GM13977 (cell line): ENCODE results near the gene GTF3C1.
A peak's percentile ranks its signal among the peaks of the same experiment; 100 is the strongest.

ENCODE experiments used
- DNase-seq: peaks from one replicate; pipeline ENCODE4 v3.0.0; 2012; ENCODE audit warnings: low spot score
- CTCF ChIP-seq: IDR thresholded peaks from 2 replicates; pipeline ENCODE4 v1.5.1; 2012; ENCODE audit warnings: mild to moderate bottlenecking, control low read depth; ENCODE audit not compliant: insufficient read depth; ENCODE audit errors: extremely low read depth, missing control alignments
- in situ Hi-C: fragments of 300-500 bp; cut with MboI; formaldehyde crosslinking; loops from one replicate; pipeline ENCODE4 v1.12.0; 2022; ENCODE audit warnings: low sequenced_read_pairs, low pct_unique_long_range_greater_than_20kb, mixed read lengths, inconsistent platforms; ENCODE audit not compliant: unreplicated experiment

The GTF3C1 gene

GRCh38 chr16:27432558-27432957 lies 117.2 kb downstream of the GTF3C1 start:
- in situ Hi-C loops, result no loop called here
- DNase-seq, result no peak
- no peak for TF ChIP-seq CTCF

- TF ChIP-seq CTCF, result no peak
- in situ Hi-C loops, result no loop called here
- no peak for DNase-seq
Measured at GRCh38 chr16:27431773-27432532, 117.8 kb downstream of the GTF3C1 start.

GRCh38 chr16:27430923-27431484 lies 118.7 kb downstream of the GTF3C1 start:
- TF ChIP-seq CTCF, result no peak
- in situ Hi-C loops, result no loop called here
- peak; percentile 52 for DNase-seq

- no peak for TF ChIP-seq CTCF
- in situ Hi-C loops, result no loop called here
- no peak for DNase-seq
Measured at GRCh38 chr16:27430512-27430911, 119.2 kb downstream of the GTF3C1 start.

- in situ Hi-C loops, result no loop called here
- TF ChIP-seq CTCF, result no peak
- no peak for DNase-seq
Measured at GRCh38 chr16:27429981-27430441, 119.7 kb downstream of the GTF3C1 start.

GRCh38 chr16:27429330-27429871 lies 120.3 kb downstream of the GTF3C1 start:
- no peak for DNase-seq
- in situ Hi-C loops, result no loop called here
- TF ChIP-seq CTCF, result no peak
